Stimulated activated CD4-positive, alpha-beta T cell treated with anti-CD3 and anti-CD28 coated beads, Interleukin-1b, Interleukin-23, amount 100 ng/mL, for 48 hours (primary cell): ENCODE data around the gene THAP7.

Source experiments
- DNase-seq: peaks from one replicate; pipeline ENCODE4 v3.0.0-alpha.2; 2020

THAP7 gene

DNA sequence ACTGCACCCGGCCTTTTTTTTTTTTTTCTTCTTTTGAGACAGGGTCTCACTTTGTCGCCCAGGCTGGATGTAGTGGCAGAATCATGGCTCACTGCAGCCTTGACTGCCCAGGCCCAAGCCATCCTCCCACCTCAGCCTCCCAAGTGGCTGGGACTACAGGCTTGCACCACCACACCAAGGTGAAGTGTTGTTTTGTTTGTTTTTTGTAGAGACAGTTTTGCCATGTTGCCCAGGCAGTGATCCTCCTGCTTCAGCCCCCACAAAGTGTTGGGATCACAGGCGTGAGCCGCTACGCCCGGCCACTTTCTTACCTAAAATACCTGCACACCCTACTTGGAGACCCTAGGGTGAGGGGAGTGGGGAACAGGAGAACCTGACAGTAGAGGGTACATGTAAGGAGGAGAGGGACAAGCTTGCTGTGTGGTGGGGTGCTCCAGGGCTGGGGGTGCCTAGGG, 39.4 kb downstream of the THAP7 start:
- DNase-seq = no peak

DNA sequence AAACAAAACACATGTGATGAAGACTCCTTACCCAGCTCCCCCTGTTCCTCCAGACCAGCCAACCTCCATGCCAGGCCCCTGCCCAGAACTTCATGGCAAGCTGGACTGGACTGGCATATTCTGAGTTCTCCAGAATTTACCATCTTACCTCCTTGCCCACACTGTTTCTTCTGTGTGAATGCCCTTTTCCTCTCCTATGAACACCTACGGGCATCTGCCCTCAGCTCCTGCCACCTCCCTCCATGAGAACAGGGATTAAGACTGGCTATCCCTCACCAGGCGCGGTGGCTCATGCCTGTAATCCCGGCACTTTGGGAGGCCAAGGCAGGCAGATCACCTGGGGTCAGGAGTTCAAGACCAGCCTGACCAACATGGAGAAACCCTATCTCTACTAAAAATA, 41.3 kb downstream of the THAP7 start:
- no peak for DNase-seq

GRCh38 chr22:20959578-20960461, 42.1 kb downstream of the THAP7 start:
- DNase-seq = no peak

DNA sequence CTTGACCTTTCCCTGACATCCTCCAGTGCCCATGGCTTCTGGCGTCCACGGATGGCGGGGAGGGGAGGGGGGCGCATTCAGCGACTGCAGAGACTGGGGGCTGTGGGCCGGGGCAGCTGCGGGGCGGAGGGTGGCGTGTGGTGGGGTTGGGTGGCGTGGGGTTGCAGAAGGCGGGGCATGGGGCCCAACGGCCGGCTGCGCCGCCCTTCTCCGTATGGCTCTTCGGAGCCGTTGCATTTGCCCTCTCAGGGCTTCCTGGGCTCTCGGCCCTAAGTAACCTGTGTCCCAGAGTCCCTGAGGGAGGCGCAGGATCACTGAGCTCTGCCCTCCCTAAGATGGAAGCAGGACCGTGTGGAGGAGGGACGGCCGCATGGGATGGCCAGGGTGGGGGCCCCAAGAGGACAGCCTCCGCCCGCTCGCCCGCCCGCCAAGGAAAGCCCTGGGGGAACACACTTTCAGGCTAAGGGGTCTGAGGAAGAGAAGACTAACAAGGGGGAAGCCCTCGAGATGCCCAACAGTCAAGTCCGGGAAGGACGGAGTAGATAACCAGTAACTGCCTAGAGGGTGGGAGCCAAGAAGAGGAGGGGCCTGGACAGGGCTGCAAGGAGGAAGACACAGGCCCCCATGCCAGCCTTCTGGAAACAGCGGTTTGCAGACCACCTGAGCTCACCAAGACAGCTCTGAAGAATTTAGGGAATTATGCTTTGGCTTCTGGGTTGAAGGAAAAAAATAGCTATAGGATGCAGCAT, 44.1 kb downstream of the THAP7 start:
- no peak for DNase-seq

- DNase-seq = no peak
Measured at GRCh38 chr22:20957102-20957682, 44.7 kb downstream of the THAP7 start.

DNA sequence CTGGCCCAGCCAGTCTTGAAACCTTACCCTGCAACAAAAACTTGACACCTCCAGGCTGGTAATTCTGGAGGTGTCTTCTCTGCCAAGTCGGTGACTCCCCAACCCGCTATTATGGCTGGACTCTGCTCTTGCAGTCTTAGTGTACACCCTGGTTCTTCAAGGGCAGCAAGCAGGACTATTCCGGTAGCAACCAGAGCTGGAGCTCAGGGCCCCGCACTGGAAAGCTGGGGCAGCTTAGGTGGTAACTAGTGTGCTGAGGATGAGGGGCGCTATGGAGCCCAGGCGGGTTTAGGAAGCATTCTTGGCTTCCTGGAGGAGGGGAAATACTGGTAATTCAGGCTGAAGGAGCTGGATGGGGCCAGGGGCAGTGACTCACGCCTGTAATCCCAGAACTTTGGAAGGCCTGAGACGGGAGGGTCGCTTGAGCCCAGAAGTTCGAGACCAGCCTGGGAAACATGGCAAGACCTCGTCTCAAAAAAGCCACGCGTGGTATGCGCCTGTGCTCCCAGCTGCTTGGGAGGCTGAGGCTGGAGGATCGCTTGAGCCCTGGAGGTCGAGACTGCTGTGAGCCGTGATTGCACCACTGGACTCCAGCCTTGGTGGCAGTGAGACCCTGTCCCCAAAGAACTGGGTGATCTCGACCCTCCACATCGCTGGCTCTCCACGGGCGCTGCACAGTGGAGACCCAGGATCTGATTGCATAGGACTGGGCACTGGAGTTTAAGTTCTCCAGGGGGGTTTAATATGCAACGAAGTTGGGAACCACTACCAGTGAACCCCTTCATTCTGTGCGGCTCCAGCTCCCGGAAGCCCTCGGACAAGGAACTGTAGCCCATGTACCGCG, 45.4 kb downstream of the THAP7 start:
- DNase-seq = no peak

DNA sequence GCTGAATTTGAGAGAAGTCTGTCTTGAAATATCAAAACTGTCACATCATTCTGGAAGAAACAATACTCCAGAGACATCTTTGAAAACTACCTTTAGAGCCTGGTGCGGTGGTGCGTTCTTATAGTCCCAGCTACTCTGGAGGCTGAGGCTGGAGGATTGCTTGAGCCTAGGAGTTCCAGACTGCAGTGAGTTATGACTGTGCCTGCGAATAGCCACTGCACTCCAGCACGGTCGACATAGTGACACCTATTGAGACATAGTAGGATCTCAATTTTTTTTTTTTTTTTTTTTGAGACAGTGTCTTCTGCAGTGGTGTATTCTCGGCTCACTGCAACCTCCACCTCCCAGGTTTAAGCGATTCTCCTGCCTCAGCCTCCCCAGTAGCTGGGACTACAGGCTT, 46.4 kb downstream of the THAP7 start:
- no peak for DNase-seq

GRCh38 chr22:20953668-20954500, 48.0 kb downstream of the THAP7 start:
- no peak for DNase-seq

- DNase-seq = no peak
Measured at GRCh38 chr22:20953342-20953608, 48.6 kb downstream of the THAP7 start.

DNA sequence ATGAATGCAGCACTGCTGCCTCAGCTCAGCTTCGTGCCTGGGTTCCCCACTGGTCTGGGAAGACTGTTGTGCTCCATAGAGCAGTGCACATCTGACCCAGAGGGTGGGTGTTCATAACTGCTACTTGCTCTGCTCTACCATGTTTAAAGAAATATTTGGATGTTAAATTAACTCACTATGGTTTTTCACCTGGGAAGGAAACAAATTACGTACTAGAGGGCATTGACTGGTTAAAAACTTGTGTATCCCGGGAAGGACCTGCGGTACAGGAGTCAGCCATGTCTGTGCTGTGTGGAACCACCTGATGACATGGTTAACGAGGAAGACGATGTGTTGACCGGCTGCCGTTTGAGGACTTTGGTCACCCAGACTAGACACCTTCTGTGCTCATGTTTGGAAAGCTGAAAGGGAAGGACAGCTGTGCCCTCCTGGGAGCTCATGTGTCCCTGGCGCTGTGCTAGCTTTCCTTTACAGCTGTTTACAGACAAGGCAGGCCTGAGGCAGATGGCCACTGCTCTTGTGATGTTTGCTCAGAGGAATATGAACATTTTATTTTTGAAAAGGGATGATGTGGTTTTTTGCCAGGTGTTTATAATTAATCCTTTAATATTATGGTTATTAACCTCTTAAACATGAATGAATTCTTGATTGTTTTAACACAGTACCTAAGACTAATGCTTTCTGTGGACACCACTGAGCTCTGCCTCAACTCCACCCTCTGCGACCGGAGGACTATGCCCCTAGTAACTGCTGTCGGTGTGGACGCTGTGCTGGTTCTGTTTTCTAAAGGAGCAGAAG, 49.2 kb downstream of the THAP7 start:
- no peak for DNase-seq

DNA sequence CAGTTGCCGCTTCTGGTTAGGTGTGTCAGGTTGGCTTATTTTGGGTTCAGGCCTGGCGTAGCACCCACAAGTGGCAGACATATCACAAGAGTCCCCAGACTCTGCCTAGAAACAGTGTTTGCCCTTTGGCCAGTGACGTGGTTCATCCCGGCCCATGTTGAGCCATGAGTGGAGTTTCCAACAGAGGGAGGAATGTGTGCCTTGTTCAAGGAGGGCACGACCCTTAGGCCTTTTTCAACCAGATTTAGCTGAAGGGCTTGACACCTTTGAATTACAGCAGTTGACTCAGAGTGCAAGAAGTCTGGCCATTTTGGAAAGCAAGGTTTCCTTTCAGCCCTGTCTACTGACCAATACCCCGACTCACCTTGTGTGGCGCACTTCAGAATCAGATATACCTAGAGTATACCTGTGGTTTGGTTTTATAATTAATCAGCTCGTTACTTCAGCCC, 50.0 kb downstream of the THAP7 start:
- no peak for DNase-seq

- DNase-seq = no peak
Measured at GRCh38 chr22:20951151-20951931, 50.6 kb downstream of the THAP7 start.

DNA sequence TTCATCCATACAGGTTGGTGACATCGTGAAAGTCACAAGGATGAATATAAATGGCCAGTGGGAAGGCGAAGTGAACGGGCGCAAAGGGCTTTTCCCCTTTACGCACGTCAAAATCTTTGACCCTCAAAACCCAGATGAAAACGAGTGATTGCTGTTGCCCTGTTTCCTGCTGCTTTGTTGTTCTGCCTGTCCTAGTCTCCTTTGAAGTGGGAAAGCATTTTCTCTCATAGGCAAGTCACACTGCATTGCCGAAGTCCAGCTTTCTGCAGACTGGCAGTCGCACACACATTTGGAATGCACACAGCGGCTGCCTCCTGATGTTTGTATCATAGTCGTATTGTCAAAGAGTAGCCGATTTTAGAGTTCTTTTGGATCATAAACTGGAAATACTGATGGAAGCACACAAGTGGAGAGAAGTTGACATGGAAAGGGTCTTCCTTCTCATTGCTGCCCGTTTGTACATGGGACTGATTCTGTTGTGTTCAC, 52.2 kb downstream of the THAP7 start:
- no peak for DNase-seq
